GM12873 (cell line): Measurements from ENCODE around the gene NDUFB4.

Experiments used
- TF ChIP-seq, protein P1 (sequence below): IDR thresholded peaks from 2 replicates; pipeline ENCODE4 v1.5.1; 2012; ENCODE audit warnings: low read depth, mild to moderate bottlenecking, moderate library complexity, low read length, control low read depth; ENCODE audit not compliant: insufficient read depth; ENCODE audit errors: missing control alignments

NDUFB4 gene

GRCh38 chr3:120567370-120568201, 28.6 kb upstream of the NDUFB4 start:
- TF ChIP-seq, protein P1, sequence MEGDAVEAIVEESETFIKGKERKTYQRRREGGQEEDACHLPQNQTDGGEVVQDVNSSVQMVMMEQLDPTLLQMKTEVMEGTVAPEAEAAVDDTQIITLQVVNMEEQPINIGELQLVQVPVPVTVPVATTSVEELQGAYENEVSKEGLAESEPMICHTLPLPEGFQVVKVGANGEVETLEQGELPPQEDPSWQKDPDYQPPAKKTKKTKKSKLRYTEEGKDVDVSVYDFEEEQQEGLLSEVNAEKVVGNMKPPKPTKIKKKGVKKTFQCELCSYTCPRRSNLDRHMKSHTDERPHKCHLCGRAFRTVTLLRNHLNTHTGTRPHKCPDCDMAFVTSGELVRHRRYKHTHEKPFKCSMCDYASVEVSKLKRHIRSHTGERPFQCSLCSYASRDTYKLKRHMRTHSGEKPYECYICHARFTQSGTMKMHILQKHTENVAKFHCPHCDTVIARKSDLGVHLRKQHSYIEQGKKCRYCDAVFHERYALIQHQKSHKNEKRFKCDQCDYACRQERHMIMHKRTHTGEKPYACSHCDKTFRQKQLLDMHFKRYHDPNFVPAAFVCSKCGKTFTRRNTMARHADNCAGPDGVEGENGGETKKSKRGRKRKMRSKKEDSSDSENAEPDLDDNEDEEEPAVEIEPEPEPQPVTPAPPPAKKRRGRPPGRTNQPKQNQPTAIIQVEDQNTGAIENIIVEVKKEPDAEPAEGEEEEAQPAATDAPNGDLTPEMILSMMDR = no peak

GRCh38 chr3:120568202-120568531, 28.0 kb upstream of the NDUFB4 start:
- TF ChIP-seq, protein P1 = no peak

GRCh38 chr3:120568598-120568997, 27.5 kb upstream of the NDUFB4 start:
- TF ChIP-seq, protein P1 = no peak

DNA sequence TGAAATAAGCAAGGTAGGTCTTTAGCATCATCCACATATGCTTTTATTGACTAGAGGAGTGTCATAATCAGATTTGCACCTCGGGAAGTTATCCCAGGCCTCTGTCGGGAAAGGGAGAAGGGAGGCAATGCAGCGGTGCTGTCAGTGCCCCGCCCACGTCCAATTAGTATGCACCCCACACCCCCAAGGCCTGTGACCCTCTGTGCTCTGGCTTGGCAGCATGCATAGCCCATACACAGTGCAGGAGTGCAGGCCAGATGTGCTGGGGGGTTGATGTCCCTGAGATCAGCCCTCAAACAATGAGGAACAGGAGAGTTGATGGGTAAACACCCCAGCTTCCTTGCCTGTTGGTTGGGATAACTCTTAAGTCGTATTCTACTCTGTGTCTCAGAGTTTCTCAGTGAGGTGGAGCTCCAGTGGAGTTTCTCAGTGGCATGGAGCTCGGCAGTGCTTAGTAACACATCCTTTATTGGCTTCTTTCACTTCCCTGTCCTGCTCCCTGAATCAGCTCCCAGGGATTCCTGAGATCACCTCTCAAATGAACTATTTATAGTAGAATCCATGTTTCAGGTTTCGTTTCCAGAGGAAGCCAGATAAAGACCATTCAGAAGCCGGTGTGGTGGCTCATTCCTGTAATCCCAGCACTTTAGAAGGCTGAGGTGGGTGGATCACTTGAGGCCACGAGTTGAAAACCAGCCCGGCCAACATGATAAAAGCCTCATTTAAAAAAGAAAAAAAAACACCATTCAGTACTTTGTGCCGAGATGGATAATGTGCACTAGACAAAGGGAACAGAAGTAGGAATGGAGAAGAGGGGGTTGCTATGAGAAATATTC, 26.7 kb upstream of the NDUFB4 start:
- TF ChIP-seq, protein P1 = no peak

DNA sequence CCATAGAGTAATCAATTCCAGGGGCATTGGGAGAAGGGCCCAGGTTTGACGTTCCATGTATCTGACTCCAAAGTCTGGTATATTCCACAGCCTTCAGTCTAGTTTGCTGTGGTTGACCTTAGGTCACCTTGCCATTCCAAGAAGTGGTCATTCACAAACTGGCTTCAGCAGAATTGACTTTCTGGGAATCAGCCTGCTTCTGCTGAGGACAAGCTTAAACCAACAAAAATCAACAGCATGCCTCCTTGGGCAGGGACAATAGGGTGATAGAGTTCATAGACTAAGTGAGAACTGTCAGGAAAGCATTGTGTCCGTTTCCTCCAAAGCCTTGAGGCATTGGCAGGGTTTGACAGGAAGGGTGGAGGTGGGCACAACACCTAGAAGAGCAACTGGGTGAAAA, 24.1 kb upstream of the NDUFB4 start:
- TF ChIP-seq, protein P1 = no peak

GRCh38 chr3:120587332-120587975, 8.7 kb upstream of the NDUFB4 start:
- TF ChIP-seq, protein P1 = no peak

- TF ChIP-seq, protein P1 = no peak
Observed at GRCh38 chr3:120595788-120596115, 384 bp upstream of the NDUFB4 start.
